DMS114 treated with DMSO at 0.1 percent for 48 hours (cell line): Measurements from ENCODE around the gene MYOT.

Experiments used
- DNase-seq: peaks from one replicate; lab custom pipeline; 2025; ENCODE audit not compliant: unreplicated experiment; lab: John Stamatoyannopoulos, UW

The MYOT gene

DNA sequence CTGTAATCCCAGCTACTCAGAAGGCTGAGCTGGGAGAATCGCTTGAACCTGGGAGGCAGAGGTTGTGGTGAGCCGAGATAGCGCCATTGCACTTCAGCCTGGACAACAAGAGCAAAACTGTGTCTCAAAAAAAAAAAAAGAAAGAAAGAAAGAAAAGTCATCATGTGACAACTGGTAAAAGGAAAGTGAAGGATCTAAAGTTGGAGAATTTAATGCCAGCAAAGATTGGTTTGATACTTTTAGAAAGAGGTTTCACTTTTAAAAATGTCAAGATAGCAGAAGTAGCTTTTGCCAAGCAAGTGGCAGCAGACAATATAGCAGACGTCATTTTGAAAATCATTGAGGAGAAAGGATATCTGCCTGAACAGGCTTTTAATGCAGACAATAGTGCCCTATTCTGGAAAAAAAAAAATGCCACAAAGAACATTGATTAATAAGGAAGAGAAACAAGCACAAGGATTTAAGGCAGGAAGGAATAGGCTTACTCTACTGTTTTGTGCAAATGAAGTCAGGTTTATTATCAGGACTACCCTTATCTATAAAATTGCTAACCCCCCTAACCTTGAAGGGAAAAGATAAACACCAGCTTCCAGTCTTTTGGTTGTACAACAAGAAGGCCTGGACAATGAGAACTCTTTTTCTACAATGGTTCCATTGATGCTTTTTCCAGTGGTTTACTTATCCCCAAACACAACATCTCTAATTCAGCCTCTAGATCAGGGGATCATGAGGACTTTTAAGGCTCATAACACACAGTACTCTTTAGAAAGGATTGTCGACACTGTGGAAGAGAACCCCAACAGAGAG lies 33.6 kb downstream of the MYOT start:
- DNase-seq, result no peak

GRCh38 chr5:137902408-137903133 lies 34.9 kb downstream of the MYOT start:
- DNase-seq, result no peak

GRCh38 chr5:137914758-137915157 lies 47.1 kb downstream of the MYOT start:
- no peak for DNase-seq

DNA sequence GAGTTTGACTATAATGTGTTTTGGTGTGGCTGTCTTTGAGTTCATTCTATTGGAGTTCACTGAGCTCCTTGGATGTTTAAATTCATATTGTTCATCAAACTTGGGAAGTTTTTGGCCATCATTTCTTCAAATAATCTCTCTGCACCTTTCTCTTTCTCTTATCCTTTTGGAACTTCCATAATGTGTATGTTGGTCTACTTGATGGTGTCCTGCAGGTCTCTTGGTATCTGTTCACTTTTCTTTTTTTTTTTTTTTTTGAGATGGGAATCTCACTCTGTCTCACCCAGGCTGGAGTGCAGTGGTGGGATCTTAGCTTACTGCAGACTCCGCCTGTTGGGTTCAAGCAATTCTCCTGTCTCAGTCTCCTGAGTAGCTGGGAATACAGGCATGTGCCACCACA lies 49.3 kb downstream of the MYOT start:
- no peak for DNase-seq

GRCh38 chr5:137921931-137922330 lies 54.3 kb downstream of the MYOT start:
- DNase-seq, result no peak

- DNase-seq, result no peak
Measured at GRCh38 chr5:137923856-137924255, 56.2 kb downstream of the MYOT start.

DNA sequence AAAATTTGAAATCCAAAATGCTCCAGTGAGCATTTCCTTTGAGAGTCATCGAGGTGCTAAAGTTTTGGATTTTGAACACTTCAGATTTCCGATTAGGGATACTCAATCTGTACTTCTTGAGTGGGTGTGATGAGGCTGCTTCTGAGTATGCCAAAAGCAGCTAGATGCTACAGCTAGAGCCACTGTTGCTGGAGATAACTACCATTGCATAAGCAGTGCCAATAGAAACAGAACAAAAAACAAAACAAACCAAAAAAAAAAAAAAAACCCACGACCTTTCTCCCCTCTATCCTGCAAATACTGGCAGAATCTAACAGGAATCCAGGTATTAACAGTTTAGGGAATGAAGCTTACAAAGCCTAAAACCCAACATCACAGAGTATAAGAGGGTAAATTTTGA lies 65.1 kb downstream of the MYOT start:
- DNase-seq, result no peak

DNA sequence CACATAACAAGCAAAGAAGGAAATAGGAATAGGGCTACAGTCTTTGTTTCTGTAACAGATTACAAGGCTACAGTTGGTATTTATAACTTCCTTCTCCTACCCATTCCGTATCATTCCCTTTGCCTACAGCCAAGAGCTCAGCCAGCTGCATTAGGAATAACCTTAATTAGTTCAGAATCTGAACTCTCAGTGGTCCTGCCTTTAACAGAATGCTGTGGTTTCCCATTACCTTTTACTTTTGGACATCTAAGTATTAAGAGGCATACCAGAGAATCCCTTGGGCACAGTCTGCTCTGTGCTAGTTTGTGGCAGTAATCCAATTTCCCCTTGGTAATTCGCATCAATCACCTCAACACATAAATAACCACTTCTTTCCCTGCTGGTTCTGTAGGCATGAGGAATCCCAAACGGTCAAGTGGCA lies 65.8 kb downstream of the MYOT start:
- DNase-seq, result no peak

DNA sequence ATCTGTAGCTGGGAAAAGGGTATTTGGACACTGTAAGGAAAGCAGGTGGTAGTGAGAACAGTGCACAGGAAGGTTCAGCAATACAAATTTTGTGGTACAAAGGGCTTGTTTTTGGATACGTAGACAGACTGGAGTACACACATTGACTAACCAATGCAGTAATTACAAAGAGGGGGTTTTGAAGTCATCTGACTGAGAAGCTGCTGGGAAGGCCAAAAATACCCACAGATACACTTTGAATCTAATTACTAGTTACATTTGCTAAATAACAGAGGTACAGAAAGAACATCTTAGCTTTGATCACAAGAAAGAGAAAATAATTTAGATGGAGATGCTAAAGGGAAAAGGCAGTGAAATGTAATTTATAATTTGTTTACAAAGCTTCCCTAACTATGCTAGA lies 67.5 kb downstream of the MYOT start:
- DNase-seq, result no peak

DNA sequence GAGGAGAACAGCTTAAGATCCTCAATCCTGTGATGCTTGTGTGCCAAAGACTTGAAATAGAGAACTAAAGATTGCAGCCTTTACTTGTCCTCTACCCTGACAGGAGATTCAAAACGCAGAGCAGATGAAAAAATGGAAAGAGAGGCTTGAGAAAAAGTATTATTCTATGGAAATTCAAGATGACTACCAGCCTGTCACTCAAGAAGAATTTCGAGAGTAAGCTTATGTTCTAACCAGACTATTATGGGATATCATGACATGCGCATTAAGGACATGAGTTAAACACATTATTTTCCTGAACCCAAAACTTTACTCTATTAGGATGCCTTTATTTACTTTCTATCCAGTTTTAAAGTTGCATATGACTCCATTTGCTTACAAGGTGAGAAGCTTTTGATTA lies 68.0 kb downstream of the MYOT start:
- no peak for DNase-seq
